Activated CD8-positive, alpha-beta memory T cell treated with anti-CD3 and anti-CD28 coated beads, Interleukin-2, amount 50 U/mL, for 48 hours (primary cell): ENCODE results near the gene DDAH2.

Experiments used
- DNase-seq: peaks from one replicate; pipeline ENCODE4 v3.0.0-alpha.2; 2020

The DDAH2 gene

GRCh38 chr6:31729979-31730630, 1.0 kb upstream of the DDAH2 start:
- DNase-seq: peak; percentile 87

- DNase-seq: peak; percentile 88
Measured at GRCh38 chr6:31729515-31729978, 448 bp upstream of the DDAH2 start.

- DNase-seq: no peak
Measured at GRCh38 chr6:31727717-31728671, 1.1 kb downstream of the DDAH2 start.

- DNase-seq: no peak
Measured at GRCh38 chr6:31727034-31727716, 1.9 kb downstream of the DDAH2 start.

GRCh38 chr6:31725502-31726350, 3.4 kb downstream of the DDAH2 start:
- DNase-seq: no peak

GRCh38 chr6:31723980-31724691, 5.0 kb downstream of the DDAH2 start:
- no peak for DNase-seq

- no peak for DNase-seq
Measured at GRCh38 chr6:31723245-31723979, 5.7 kb downstream of the DDAH2 start, which contains the start of gene MPIG6B. MPIG6B (plus strand) TSS chr6:31723373; CDS start chr6:31723384, 11 bp downstream.

GRCh38 chr6:31722173-31722572, 6.9 kb downstream of the DDAH2 start:
- no peak for DNase-seq

GRCh38 chr6:31721351-31722020, 7.6 kb downstream of the DDAH2 start, which contains the start of gene LY6G6C:
LY6G6C (minus strand) TSS chr6:31721746; CDS start chr6:31721679, 67 bp downstream.
- no peak for DNase-seq

GRCh38 chr6:31720196-31720770, 8.8 kb downstream of the DDAH2 start:
- no peak for DNase-seq

GRCh38 chr6:31719001-31719400, 10.1 kb downstream of the DDAH2 start:
- DNase-seq: no peak

- no peak for DNase-seq
Measured at GRCh38 chr6:31718265-31718664, 10.8 kb downstream of the DDAH2 start.

GRCh38 chr6:31717499-31718222, 11.4 kb downstream of the DDAH2 start:
- no peak for DNase-seq

- no peak for DNase-seq
Measured at GRCh38 chr6:31715022-31715958, 13.8 kb downstream of the DDAH2 start, which contains the start of gene LY6G6D. LY6G6D (plus strand) TSS chr6:31715348; CDS start chr6:31715356, 8 bp downstream.

- DNase-seq: no peak
Measured at GRCh38 chr6:31713991-31714684, 15.0 kb downstream of the DDAH2 start.

- DNase-seq: no peak
Measured at GRCh38 chr6:31713465-31713864, 15.6 kb downstream of the DDAH2 start.

- DNase-seq: no peak
Measured at GRCh38 chr6:31712296-31712695, 16.8 kb downstream of the DDAH2 start.
